Stimulated activated CD4-positive, alpha-beta T cell treated with anti-CD3 and anti-CD28 coated beads, Interleukin-2, amount 100 ng/mL, for 4 hours (primary cell): ENCODE data around the gene NOX3.
A peak's percentile ranks its signal among the peaks of the same experiment; 100 is the strongest.

ENCODE experiments used
- DNase-seq: peaks from one replicate; pipeline ENCODE4 v3.0.0-alpha.2; 2020; ENCODE audit warnings: low read depth

The NOX3 gene

DNA sequence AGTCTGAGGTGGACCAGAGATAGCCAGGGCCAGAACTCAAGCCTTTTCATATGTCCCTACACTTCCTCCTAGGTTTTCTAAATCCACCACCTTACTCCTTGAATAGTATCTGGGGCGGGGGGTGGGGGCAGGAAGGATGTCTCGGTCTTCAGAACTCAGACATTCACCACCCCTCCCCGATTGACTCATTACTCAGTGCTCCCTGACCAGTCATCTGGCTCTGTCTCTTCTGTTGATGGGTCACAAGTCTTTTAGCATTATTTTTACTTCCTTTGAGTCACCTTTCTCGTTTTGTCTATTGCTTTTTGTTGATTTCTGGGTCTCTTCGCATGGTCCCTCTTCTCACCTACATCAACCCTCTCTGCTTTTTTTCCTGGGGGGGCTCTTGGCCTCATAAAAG is 23.3 kb downstream of the NOX3 start:
- no peak for DNase-seq

DNA sequence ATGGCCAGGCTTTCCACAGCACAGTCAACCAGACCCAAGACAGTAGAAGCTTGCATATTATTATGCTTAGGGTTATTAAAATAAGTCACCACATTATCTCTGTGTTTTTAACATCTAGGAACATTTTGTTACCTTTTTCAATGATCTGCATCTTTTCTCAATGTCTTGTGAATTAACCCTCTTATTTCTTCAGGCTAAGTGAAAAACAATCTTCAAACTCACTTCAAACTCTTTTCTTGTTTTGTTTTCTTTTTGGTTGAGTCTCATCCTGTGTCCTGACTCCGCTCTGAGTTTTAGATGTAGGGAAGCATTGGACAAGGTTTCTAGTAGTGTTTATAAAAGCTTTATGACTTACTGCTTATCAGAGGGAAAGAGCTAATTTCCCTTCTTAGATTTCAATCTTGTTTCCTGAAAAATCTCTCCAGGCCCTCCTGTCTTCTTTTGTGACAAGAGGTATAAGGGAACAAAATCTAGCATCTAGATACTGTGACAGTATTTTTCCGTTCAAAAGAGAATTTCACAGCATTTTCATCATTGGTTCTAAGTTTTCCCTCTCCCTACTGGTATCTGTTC is 26.2 kb downstream of the NOX3 start:
- no peak for DNase-seq

DNA sequence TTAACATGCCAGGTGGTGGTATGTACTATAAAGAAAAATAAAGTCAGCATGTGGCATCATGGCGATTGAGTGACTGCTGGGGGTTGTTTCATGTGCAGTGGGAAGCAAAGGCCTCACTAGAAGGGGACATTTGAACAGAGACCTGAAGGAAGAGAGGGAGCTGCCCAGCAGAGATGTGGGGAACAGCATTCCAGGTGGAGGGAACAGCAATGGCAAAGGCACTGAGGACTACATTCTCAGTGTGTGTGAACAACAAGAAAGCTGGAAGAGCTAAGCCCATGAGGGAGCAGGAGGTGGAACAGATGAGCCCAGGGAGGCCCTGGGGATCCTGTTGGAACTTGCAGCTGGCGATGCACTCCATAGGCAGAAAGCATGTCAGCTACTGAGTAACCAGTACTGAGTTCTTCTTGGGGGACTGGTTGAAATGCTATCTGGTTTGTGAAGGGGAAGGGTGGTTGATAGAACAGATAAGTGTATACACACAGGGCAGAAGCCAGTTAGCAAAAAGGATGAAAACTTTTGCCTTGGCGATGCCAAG is 29.2 kb downstream of the NOX3 start:
- DNase-seq, result no peak

DNA sequence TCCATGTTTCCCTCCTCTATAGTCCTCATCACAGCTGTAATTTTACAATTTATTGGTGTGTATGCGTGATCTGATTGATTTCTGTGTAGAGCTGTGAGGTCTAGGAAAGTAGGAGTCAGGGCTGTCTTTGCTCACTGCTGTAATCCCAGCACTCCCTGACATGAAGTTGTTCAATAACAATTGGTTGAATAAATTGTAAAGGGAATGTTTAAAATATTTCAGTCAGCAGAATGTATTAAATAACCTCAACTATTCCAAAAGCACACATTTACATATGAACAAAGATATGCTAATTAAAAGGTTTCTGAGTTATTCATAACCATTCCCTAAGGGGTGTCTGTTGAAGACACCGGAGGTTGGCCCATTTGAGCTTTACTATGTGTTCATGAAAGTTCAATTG is 31.5 kb downstream of the NOX3 start:
- DNase-seq, result no peak

DNA sequence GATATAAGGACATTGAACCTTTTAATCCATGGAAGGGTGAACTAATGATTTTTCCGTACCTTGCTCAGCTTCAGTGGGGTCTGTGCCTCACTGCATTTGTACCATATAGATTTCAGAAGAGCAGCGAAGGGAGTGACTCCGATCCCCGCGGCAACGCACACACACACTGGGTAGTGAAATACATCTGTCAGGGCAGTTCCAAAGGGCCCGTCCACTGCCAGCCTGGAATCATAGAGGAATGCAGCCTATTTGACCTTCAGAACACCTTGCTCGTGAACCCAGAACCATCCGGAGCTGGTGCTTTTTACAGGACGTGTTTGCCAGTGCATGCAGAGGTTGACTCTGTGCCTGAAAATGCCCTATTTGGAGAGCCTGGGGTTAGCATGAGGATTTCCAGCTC is 33.0 kb downstream of the NOX3 start:
- no peak for DNase-seq

DNA sequence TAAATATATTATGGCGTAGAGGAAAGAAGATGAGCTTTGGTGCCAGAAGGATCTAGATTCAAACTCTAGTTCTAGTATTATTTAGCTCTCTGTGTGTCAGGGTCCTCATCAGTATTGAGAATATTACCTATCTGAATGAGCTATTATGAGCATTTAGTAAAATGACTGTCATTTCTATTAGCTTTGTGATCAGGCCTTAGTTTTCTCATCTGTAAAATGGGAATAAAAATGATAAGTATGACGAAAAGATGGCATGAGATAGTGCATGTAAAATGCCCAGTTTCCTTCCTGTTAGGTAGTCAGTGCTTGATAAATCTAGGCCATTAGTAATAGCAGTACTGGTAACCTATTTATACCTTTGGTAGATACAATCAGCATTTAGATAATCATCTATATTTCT is 35.1 kb downstream of the NOX3 start:
- DNase-seq, result no peak

DNA sequence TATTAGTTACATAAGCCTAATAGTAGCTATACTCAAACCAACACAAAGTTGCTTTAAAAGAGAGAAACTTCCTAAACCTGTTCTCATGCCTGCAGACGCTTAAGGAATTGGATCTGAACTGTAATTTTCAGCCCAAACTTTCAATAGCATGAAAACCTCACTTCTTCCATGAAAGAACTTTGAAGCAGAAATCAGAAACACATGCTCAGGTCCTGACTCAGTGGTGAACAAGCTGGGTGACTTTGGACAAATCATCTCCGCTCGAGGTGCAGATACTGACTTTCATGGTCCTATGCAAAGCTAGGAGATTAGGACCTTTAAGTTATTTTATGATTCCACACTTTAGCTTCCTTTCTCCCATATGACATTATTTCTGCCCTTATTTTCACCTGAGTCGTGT is 36.5 kb downstream of the NOX3 start:
- no peak for DNase-seq

DNA sequence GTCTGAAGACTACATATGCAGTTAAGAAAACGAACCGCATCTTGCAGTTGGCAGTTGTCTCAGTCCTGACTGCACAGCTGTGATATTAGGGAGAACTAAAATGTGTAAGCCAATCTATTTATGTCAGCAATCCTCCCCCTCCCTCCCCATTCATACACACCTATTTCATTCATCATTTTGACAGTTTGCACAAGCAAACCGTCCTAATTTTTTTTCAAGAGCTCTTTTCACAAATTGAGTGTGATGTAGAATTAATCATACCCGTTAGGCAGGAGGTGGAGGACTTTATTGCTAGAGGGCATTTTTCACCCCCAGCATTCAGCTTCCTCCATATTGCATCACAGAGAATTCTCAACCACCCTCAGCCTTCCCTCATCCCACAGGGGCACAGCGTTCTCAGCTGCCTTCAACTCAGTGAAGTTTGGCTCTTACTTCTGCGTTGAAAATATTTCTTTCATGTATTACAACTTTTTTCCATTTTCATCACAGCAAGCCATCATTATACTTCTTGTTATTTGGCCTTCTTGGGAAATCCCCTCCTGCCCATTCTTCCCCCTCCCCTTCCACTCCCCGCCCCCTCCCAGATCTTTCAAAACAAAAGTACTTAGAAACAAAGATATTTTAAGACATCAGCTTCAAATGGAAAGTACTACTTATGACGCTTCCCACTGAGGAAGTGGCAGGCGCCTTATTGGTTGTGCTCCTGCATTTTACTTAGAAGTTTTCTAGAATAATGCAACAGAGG is 37.5 kb downstream of the NOX3 start:
- peak; percentile 73 for DNase-seq

DNA sequence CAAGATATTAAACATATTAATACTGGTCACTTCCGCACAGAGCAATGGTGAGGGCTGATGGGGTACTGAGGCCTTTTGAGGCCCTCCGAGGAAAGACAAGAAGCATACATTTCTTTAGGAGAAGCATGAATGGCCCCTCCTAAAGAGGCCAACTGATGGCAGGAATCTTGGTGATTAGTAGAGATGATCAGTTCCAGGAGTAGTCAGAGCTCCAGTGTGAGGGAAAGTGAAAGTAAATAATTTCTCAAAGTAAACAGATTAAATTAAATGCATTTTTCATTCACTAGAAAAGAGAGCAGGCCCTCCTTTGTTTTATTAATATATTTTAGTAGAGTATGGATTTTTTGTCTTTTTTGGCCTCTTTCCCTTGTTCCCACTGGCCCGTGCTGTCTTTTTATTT is 38.2 kb downstream of the NOX3 start:
- no peak for DNase-seq

DNA sequence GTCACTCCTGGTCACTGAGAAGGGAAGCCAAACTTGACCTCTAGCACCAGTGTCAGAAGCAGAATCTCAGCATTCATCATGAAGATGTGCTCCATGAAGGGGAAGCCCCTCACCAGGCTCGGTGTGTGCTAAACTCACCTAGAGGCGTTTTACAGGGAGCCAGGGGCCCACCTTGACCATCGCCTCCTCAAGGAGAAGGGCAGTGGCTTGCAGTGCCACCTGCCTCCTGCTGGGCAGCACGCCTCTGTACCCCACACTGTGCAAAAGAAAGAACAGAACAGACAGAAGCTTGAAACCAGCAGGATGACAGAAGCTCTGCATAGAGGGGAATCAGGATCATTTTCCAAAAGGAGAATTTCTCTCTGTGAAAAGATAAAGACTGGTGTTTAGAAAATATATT is 39.7 kb downstream of the NOX3 start:
- no peak for DNase-seq

DNA sequence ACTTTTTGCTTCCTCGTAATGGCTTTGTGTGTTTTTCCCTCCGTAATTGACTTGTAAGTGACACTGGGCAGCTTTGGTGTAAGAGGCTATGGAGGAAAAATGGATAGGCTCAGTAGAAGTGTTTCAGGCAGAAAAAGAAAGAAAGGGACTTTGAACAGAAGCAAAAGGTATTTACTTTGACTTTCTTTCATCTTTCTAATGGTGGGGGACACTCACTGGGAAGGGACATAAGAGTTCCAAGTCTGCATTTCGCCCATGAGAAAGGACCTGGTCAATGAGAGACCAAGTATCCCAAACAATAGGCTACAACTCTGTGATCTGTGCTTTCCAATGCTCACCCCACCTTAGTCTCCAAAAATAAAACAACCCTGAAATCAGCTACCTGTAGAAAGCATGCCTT is 41.6 kb downstream of the NOX3 start:
- DNase-seq, result no peak

DNA sequence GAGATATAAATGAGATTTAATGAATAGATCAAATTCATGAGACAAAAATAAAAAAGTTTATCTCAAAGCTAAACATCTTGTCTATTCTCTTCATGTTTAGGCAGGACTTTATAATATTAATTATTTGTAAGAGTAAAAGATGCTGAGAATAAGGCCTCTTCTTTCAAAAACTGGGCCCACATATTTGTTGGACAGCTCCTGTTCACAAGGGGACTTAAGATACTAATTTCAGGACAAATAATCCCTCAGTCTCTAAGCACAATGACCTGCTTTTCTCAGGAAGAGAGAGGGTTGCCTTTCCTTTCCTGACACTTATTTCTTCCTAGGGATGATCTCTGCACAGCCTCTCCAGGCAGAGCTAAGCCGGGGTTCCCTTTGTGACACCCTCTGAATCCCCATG is 43.3 kb downstream of the NOX3 start:
- DNase-seq, result no peak

DNA sequence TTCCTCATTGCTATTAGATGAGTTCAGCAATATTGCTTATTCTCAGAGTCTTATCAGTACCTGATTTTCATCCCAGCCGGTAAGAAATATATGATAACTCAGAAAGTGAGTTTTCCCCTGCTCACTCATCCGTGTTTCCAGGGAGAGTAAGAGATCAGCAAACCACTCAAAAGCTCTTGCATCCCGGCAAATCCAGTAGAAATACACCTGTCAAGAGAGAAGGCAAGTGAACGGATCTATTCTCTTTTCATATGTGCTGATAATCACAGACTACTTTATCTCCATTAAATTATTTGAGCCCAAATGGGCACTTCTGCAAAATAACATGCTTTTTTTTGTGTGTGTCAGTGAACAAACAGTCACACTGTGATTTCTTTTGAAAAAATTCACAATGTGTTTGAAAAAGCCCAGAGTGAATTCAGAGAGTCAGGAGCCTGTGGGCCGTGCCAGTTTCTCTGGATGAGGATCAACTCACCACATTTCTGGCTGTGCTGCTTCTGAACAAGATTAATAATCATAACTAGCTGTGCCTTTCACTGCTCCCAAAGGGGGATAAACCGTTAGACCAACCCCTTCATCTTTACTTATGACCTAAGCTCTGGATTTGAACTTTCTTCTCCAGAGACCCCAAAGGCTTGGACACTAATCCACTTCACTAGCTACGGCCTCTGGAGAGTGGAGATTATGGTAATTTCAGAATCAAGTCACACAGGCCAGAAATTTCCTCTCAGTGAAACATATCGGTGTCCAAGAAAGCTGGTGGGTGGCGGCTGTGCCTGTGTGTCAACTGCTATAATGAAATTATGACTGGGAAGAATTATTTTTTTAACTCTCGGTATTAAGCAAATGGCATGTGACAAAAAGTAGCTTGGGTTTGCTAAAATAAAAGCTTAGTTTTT is 44.2 kb downstream of the NOX3 start:
- DNase-seq, result no peak

DNA sequence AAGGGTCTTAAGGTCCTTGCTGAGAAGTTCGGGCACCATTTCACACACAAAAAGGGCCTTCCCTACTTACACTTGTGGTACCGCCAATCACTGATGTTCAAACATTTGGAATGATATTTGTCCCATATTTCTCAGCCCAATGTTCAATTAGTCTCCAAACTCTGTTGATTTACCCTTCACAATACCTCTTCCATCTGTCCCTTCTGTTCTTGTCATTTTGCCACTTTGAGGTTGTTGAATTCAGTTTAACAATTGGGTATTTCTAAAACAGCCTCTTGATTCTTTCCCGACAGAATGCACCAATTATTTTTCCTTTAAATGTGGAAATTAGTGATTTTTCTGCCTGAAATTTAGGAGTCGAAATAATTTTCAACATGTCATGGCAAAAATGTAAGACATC is 46.2 kb downstream of the NOX3 start:
- DNase-seq, result no peak

DNA sequence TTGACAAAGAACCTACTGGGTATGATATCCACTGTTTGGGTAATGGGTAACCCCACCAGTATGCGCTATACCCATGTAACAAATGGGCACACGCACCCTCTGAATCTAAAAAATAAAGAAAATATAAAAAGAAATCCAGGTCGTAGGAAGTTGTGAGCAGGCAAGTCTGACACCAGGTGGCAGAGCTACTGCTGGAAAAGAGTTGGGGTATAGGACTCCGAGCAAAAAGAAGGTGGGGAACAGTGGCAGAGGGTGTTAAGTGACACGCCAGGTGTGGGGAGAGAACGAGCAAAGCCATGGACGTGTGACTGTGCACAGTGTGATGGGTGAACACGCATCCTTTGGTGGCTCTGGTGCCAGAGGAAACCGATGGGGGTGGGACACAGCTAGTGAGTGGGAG is 46.7 kb downstream of the NOX3 start:
- no peak for DNase-seq

DNA sequence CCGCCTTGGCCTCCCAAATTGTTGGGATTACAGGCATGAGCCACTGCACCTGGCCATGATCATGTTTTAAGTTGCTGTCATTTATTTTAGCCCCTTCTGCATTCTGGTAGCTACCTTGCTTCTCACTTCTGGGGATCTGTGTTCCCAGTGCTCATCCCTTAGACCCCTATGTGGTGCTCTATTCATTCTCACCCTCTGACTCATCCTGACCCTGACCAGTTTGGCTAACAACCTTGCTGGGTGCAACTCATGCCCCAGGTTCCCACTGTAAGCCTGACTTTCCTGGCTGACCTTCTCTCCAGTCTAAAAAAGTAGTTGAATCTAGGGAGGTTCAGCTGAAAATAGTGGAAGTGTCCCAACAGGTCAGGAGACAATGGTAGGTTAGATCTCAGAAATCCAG is 47.4 kb downstream of the NOX3 start:
- DNase-seq, result no peak

DNA sequence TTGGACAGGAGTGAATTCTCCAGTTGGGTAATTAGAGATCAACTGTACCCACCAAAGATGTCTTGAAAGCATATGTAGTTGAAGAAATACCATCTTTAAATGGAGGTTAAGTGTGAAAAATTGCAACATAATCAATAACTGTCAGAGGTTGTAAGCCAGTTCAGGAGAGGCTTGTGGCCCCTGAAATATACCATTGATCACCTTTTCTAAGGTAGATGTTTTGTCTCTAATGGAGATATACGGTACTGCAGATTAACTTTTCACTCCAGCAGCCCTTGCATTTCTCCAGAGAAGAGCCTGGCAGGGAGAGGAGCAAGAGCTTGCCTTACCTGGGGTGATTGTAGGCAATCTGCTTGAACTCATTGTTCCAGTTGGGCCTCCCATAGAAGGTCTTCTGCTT is 48.8 kb downstream of the NOX3 start:
- no peak for DNase-seq

DNA sequence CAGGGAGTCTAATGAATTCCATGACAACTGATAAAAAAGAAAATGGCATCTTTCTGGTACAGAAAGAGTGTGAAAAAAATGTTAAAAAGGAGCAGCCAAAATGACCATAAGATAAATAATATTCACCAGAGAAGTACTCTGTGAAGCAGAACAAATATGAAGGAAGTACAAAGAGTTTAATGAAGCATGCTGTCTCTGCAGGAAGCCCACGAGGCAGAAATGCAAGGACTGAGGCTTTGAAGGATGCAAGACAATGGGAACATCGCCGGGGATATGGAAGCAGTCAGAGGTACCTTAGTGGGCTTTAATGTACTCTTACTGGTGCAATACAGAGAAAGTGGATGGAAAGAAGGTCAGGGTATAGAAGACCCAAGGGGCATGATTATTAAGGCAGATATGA is 50.7 kb downstream of the NOX3 start:
- DNase-seq, result no peak

DNA sequence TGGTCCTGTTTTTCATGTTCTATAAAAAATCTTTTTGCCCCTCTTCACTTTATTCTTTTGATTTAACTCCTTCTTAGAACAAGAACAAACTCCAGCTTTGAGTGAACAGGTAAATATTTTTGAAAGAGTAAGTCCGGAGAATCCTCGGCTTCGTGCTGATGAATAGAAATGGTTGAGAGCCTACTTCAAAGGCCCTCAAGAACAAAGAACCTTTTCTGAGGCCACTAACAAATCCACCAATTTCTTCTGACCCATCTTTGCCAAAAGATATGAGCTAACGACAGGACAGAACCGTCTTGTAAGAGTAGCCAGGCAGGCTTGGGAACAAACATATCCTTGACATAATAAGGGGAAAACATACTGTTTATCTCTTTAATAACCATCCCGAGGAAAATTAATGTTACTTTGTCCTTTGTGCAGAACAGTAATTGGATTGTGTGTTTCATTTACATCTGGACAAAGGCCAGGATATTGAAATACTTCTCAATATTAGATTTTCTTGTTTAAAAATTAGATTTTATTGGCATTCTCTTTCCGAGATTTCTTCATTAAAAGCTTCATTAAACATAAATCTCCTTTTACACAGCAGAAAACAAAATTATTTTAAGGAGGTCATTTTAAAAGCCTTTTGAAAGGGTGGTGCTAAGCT is 52.9 kb downstream of the NOX3 start:
- DNase-seq, result no peak

DNA sequence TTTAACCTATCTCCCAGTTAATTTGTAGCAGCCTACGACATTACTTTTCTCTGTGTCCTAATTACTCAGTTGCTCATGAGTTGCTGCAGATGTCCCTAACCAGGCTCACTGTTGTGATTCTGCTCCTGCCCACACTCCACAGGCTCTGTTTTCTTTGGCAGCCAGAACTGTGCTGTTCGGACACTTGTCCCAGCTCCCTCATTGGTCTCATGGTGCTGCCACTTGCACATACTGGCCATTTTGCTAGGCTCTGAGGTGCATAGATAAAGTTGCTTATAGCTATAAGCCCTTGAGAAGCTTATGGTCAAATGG is 55.0 kb downstream of the NOX3 start:
- DNase-seq, result no peak

DNA sequence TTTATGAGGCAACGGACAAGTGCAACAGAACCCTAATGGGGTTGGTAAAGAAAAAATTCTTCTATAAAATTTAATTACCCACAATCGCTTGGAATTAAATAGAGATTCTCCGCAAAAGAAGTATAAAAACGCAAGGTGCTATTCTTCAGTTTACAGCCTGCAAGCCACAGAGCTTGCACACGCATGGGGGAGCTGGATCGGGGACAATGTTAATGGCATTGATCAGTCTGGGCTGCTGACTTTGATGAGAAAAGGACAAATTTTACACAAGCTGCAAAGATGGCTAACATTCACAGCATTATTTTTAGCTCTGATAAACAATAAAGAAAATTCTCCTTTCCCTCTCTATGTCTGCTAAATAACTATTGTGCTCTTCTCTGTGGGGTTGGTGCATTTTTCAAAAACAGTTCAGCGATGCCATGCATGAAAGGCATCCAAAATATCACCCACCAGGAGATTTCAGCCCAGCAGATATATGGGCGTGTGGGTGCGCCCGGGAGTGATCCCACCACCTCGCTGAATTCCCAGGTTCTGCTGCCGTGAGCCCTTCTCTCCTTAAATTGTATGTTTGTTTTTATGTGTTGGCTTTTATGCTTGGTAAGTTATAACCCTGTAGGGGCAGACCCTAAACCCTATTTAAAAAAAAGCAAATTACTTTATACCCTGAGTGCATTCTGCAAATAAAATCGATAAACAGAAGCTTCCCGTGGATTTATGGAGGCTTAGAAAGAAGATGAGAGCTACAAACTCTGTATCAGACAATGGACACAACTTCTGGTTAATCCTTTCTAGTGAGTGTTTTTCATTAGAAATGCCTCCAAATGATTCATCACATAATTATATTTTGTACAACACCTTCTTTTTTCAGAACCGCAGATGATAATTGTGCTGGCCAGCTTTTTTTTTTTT is 55.6 kb downstream of the NOX3 start:
- no peak for DNase-seq
